NCI-H510A (cell line): ENCODE results near the gene BEND4.

ENCODE experiments used
- DNase-seq: peaks from one replicate; lab custom pipeline; 2025; lab: John Stamatoyannopoulos, UW

Gene BEND4

DNA sequence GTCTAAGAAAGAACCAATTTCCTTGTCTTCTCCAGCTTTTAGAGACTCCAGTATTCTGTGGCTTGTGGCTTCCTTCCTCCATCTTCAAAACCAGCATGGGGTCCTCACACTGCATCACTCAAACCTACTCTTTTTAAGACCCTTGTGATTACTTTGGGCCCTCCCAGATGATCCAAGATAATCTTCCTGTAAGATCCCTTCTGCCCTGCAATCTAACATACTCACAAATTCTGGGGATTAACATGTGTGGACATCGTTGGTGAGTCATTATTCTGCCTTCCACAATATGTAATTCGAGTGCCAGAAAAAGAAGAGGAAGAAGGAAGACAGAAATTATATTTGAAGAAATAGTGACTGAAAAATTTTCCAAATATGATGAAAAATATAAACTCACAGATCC lies 47.9 kb downstream of the BEND4 start:
- no peak for DNase-seq

DNA sequence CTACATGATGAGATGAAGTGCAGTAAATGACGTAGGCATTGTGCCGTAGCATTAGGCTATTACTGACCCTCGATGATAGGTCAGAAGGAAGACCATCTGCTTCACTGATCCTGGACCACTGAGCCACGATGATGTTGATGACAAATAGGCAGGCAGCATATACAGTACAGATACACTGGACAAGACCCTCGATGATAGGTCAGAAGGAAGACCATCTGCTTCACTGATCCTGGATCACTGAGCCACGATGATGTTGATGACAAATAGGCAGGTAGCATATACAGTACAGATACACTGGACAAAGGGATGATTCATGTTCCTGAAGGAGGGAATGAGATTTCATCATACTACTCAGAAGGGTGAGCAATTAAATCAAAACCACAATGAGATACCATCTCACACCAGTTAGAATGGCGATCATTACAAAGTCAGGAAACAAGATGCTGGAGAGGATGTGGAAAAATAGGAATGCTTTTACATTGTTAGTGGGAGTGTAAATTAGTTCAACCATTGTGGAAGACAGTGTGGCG lies 50.9 kb downstream of the BEND4 start:
- DNase-seq: no peak

DNA sequence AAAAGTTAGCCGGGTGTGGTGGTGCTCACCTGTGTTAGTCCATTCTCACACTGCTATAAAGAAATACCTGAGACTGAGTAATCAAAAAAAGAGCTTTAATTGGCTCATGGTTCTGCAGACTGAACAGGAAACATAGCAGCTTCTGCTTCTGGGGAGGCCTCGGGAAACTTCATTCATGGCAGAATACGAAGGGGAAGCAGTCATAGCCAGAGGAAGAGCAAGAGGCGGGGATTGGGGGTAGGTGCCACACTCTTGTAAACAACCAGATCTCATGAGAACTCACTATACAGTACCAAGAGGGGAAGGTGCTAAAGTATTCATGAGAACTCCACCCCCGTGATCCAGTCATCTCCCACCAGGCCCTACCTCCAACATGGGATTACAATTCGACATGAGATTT lies 64.1 kb downstream of the BEND4 start:
- DNase-seq: no peak

DNA sequence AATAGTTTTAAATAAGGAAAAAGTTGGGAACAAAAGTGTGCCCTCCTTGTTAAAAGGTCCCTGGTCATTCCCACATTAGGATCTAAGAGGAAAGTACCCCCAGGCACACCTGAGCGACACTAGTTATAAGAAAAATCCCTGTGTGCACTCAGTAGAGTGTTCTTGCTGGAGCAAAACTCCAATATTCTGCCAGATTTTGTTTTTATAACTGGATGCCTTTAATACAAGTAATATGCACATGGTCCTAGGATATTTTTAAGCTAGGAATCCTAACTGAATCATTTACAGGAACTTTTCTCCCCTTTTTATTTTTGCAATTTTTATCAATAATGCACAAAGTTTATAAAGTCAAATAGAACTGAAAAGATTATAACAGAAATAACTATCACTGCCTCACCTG lies 68.6 kb downstream of the BEND4 start:
- DNase-seq: no peak

DNA sequence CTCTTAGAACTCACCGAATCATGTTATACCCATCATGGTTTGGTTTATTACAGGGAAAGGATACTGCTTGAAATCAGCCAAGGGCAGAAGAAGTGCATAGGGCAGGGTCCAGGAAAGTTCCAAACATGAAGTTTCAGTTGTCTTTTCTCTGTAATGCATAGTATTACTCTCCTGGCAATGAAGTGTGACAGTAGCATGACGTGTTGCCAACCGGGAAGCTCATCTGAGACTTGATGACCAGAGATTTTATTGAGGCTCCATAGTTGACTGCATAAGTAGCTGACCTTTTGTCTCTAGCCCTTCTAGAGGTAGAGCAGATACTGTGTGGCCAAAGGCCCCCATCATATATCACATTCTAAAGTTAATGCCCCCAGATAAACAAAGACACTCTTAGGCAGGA lies 72.1 kb downstream of the BEND4 start:
- DNase-seq: no peak

DNA sequence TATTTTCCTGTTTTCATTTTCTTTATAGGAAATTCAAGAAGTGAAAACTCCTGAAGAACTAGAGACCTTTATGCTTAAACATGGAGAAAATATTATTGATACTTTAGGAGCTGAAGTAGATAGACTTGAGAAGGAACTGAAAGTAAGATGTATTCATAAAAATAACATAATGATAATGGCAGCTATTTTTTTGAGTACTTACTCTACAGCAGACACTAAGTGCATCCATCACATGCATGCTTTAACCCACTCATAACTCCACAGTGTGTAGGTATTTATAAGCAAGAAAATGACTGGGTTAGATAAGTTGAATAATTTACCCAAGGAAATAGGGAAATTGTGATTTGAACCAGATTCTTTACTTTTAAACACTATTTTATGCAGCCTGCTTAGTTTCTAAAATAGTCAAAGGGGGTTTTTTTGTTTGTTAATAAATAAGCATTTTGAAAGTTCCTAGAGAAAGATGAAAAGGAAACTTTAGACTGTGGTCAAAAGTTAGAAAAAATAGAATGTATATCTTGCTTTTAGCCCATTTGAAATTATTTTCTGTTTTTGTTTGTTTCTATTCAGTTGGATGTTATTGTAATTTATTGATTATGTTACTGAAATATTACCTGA lies 74.2 kb downstream of the BEND4 start:
- no peak for DNase-seq

DNA sequence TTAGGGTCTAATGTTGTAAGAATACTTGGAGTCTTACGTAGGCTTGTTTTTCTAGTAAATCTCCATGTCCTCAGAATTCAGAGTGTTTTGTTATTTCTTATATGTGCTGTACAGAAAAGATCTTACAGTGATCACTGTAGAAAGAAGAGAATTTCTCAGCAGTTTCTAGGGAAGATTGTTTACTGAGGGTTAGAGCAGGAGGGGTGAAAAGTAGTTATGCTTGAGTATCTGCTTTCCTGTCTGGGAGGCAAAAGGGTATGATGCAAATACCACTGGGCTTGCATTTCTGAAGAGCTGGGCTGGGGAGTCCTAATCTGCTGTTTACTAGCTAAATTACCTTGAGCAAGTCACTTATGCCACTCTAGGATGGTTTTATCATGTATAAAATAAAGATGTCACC lies 78.2 kb downstream of the BEND4 start:
- DNase-seq: no peak

DNA sequence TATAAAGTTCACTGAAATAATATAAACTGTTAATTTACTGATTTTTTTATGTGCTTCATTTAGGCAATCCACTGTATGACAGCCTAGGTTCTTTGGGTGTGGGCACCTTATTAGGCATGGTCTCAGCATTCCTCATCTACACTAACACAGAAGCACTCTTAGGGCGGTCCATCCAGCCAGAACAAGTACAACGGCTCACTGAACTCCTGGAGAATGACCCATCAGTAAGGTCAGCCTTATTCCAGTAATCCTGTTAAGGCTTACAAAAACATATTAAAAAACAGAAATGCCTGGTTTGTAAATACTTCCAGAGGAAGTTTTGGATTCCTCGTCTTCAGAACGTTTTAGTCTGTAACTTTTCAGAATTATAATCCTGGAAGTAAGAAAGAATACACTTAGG lies 82.0 kb downstream of the BEND4 start:
- no peak for DNase-seq

DNA sequence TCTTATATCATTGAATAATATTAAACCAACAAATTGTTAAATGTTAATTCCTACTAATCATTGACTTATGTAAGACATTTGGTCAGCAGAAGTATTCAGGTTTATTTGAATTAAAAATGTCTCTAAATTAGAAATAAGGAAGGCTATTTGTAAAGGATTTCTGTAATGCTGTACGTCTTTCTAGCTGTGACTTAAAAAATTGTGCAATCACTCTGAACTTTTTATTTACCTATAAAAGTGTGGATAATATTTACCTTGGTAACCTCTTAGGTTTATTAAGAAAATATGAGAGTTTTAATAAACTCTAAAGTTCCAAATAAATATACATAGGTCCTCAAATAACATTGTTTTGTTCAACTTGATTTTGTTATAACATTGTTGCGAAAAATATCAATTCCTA lies 85.2 kb downstream of the BEND4 start:
- DNase-seq: no peak

DNA sequence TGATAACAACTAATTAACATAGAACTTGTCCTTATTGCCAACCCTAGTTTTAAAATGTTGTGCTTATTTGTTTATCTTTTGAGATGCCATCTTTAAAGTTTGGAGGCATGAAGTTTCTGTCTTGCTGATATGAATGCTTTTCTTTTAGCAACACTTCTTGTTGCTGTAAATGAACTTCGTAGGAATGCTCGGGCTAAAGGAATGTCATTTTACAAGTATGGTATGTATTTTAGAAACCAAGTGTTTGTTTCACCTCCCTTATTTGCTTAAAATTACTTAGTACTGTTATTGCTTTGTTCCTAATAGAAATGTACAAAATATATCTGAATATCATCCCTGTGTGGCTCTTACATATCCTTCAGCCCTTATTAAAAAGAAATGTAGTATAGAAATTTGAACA lies 86.1 kb downstream of the BEND4 start:
- DNase-seq: no peak
